ENCODE data around the gene GLCCI1.

GLCCI1 gene

DNA sequence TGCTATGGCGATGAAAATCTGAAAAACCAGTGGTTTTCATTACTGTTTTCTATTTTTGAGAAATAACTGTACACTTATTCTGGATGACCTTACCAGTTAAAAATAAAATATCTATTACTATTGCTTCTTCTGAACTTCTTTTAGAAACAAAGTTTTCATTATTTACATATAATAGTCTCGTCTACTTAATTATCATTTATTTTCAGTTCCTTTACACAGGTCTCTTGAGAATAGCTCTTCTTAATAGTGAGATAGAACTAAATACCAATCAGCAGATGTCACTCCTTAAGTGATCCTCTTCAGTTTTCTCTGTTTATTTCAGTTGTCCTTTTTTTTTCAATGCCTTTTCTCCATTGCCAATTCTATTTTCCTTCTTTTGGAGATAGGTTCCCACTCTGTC is 4.3 kb upstream of the GLCCI1 start:
- no peak for DNase-seq

DNA sequence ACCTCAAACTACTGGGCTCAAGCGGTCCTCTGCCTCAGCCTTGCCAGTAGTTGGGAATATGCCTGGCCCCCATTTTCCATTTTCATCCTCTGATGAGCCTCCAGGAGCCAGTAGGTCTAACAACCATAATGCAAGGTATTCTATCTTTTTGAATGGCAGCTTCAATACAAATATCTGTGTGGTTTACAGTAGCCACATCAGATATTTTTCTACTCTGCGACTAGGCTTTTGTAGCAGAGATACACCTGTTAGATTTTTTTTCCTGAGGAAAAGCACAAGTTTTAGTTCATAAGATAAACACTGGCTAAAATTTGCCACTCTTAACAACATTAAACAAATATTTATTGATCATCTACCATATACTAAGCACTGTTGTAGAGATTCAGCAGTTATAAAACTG is 3.9 kb upstream of the GLCCI1 start:
- no peak for DNase-seq

- DNase-seq = no peak
Observed at GRCh38 chr7:7965301-7965700, 3.3 kb upstream of the GLCCI1 start.

DNA sequence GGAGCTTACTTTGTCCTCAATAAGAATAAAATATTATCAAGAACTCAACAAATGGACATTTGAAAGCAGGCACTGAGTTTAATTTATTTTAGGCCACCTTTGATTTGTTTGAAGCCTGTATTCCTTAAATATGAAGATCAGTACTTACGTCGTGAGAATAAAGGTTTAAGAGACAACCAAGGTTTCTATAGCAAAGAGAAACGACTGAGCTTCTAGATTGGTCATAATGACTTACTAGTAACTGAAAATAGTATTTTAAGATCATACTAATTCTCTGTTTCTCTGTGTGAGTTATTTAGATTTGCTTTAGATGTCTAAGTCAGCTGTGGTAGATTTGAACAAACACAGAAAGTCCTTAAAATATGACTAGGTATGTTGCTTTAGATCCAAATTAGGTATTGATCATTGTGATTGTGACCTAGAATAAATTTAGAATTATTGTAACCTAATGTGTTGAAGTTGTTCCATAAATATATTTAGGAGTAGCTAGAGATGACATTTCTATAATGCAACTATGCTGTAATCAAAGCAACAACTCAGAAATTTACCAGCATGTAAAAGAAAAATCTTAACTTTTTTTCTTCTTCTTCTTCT is 2.4 kb upstream of the GLCCI1 start:
- DNase-seq = no peak

- DNase-seq = no peak
Observed at GRCh38 chr7:7967886-7968543, 581 bp upstream of the GLCCI1 start.

GRCh38 chr7:7969306-7970236 is 975 bp downstream of the GLCCI1 start:
- DNase-seq = peak; percentile 45

DNA sequence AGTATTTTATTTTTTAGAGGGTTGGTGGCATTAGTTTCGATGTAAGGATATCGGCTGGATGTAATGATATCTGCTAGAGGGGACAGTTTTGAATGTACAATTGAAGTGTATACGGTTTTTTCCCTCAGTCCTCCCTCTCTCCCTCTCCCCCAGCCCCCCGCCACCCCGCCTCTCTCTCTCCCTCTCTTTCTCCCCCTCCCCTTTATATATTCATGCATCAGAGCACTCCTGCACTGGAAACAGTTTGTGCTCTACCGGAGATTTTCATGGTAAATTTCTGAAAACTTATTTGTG is 1.6 kb downstream of the GLCCI1 start:
- DNase-seq = no peak

DNA sequence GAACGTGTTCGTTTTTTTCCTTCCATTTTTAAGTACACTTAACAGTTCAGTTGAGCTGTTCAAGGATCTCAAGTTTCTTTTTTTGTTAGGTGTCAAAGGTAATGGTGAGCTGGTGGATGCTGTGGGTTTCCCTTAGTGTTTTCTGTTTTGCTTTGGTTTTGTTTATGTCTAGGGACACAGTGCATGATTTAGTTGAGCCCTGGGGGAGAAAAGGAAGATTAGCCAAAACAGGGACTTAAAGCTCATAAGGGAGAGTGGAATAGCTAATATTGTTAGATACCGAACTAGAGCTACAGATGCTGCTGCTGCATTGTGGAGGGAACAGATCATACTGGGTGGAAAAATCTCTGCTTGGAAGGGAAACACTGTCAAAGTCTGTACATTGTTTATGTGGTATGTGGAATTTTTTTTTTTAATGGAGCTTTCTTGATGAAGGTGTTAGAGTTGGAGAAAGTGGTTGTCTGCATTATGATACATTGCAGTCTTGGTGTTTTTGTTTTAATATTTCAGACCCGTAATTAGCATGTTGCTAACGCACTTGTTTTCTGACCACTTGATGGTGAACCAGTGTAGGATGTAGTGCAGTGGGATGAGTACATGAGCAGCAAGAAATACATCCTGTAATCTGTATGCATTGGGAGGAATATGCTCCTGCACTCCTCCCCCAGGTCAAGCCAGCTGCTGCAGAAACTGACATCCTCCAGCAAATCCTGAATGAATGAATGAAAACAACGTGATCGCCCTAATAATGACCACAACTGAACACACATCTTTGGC is 2.1 kb downstream of the GLCCI1 start:
- DNase-seq = no peak

DNA sequence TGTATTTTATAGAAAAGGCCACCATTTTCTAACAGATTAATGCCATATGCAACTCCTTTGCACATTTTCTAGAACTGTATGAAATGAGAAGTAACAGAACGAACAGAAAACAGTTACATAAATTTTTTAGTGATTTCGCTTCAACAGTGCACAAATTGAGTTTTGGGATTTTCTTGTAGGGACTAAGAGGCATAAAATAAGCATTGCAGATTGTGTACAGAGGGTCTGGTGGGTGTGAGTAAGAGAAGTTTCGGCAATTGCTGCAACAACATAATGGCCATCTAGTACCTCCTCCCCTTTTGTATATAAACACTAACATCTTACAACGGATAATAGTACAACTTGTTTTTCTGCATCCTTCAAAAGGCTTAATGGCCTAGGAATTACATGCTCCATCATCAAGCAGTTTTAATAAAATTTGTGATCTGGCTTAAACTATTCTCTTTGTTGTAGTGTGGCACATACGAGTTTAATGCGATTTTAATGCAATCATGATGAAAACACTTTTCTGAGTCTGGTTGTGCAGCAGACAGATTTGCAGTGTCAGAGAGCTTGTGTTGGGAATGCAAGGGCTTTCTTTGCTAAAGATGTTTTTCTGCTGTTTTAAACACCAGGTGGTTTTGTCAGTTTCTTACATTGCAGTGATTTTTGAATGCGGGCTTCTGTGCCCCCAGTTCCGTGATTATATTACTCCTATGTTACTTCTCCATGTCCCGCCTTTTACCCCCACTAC is 2.9 kb downstream of the GLCCI1 start:
- no peak for DNase-seq

DNA sequence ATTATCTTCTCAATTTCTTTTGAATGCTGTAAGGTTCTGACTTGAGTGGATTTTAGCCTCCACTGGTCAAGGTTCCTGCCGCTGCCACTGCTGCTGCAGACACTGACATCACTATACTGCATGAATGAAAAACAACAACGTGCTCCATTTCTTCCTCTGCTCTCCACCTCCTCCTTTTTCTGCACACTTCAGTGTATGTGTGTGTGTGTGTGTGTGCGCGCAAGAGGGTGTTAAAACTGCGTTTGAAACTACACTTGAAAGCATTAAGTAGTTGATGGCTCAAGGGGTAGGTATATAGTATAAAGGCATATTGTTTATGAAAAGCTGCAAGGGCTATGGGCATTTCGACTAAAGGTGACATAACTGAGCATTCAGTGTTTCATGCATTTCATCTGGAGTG is 3.5 kb downstream of the GLCCI1 start:
- DNase-seq = no peak

DNA sequence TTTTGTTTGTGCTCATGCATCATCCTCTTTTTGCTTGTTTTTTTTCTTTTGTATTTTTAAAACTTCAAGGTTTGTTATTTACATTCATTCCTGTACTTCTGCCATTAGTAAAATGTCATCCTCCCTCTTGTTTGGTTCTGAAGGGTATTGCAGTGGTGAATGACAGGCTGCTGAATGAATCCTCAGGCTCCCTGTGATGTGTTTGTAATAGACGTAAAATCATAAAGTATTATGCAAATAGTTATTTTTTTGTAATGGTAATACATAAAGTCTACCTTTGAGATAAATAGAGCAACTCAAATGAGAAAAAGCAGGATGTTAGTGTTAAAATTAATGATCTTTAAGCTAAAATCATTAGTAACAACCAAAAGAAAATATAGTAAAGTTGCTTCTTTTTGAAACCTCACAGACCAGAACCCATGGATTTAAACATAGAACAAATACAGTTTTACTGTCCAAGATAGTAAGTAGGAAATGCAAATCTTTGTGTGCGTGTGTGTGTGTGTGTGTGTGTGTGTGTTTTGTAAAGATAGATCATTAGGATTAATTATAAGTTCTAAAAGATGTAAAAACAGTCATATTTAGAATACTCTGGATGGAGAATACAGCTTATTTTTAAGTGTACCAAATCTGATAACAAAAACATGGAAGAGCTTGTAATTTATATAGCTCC is 4.5 kb downstream of the GLCCI1 start:
- no peak for DNase-seq

- DNase-seq = no peak
Observed at GRCh38 chr7:7976677-7977076, 8.1 kb downstream of the GLCCI1 start.

GRCh38 chr7:7977774-7978173 is 9.2 kb downstream of the GLCCI1 start:
- DNase-seq = no peak

GRCh38 chr7:7978860-7979259 is 10.3 kb downstream of the GLCCI1 start:
- DNase-seq = no peak

DNA sequence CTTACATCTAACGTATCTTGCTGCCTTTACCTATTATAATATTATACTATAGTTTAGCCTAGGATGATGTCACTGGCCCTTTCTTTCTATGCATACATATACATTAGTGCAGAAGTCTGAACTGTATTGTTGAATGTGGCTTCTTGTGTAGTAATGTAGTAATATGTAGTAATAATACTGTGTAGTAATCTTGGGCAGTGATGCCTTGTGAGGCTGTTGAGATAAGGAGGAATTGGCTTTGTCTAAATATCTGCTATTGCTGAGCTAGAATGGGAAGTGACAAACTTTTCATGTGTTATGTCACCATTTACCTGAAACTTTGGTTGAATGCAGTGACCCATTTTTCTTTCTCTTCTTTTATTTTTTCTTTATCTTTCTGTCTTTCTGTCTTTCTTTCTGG is 11.0 kb downstream of the GLCCI1 start:
- DNase-seq = no peak

DNA sequence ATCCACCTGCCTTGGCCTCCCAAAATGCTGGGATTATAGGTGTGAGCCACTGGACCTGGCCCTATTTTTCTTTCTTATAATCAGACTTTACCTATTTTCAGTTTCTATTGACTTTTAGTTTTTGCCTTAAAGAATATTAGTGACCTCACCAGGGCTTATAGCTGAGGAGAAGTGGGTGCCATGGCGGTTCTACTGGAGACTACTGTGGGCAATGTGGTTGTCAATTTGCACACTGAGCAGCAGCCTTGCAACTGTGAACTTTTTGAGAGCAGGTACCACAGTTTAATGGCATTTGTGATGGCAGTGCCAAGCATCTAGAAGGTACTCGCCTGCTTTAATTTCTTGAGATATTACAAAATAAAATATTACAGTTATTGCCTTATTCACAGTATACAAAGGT is 11.5 kb downstream of the GLCCI1 start:
- no peak for DNase-seq

GRCh38 chr7:7982904-7983303 is 14.3 kb downstream of the GLCCI1 start:
- no peak for DNase-seq

- no peak for DNase-seq
Observed at GRCh38 chr7:7984424-7984823, 15.8 kb downstream of the GLCCI1 start.

DNA sequence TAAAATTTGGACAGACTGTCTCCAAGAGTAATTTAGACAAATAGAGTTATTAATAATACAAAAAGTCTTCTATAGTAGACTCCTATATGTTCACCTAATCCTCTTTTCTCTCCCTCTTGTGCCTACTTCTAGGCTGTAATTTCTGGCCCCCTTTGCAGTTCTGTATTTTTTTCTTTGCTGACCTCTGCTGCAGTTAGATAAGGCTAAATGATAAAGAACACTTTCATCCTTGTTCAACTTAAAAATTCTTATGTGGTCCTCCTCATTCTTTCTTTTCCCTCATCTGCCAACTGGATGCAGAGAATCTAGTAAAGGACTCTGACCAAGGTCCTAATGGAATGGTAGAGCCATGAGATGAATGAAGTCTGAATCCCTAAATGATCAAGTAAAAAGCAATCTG is 20.1 kb downstream of the GLCCI1 start:
- no peak for DNase-seq

DNA sequence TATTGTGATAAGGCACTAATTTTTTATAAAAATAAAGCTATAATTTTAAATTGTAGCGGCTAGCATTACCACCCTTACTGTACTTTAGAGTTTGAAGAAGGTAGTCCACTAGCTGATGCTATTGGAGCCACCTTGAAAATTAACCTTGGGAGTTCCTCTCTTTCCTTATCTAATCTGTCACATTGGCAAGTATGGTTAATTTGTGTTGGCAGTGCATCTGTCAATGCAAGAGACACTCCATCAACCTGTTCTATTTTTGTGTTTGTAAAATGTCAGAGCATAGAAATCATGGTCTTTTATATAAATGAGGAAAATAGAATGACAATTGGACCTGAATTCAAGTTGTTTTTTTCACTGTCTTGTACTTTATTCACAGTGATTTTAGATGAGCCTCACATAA is 20.5 kb downstream of the GLCCI1 start:
- DNase-seq = no peak

- no peak for DNase-seq
Observed at GRCh38 chr7:7989616-7990440, 21.2 kb downstream of the GLCCI1 start.
